HG02759 (cell line): ENCODE data around the gene THBS2.
"Not testable (repeated sequence)": the region's sequence is repeated elsewhere in the genome, so short reads cannot be mapped to it uniquely, and the experiment has no call there.

Experiments
- ATAC-seq: cut with Tn5 transposase; IDR thresholded peaks from one replicate; pipeline ENCODE4 v1.9.1; 2021; ENCODE audit warnings: mild to moderate bottlenecking, moderate library complexity; ENCODE audit not compliant: unreplicated experiment

Gene THBS2

GRCh38 chr6:169233181-169233580, 20.5 kb downstream of the THBS2 start:
- ATAC-seq = no peak

- no peak for ATAC-seq
Measured at GRCh38 chr6:169232507-169232931, 21.1 kb downstream of the THBS2 start.

DNA sequence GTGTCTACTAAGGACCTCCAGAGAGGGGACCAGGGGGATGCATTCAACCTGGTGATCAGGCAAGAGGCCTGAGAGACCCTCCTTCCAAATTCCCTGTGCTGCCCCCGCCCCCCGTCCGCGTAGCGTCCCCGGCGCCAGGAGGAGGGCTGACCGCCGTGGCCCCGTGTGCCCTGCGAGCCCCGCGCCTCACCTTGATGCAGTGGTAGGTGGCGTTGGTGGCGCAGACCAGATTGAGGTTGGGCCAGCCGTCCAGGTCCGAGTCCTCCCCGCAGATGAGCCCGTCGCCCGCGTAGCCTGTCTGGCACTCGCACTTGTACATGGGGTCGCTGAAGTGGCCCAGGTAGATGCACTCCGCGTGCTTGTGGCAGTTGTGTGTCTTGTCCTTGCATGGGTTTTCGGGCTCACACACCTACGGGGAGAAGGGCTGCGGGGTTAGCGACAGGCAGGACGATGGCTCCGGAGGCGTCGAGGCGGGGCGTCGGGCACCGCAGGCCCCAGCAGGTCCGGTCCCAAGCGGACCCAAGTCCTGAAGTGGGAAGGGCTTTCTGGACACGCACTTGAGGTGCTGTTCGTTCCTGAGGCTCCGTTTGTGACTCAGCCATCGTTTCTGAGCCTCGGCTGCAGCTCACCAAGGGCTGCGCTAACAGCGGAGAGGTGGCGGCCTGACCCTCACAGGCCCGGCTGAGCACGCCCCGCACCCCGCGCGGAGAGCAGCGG, 21.7 kb downstream of the THBS2 start:
- no peak for ATAC-seq

- no peak for ATAC-seq
Measured at GRCh38 chr6:169230946-169231789, 22.5 kb downstream of the THBS2 start.

DNA sequence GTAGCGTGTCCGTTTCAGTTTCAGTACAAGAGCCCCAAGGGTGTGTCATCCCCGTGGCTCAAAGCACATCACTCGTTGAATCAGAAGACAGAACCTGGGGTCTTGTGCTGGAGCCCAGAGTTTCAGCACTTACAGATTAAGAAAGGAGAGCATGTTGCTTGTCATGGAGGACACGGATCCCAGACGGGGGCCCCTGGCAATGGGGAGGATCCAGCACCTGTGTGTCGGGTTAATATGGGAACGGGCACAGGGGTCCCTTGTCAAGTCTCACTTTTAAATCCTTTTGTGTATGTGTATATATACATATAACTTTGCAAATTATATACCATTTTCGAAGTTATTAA, 23.4 kb downstream of the THBS2 start:
- ATAC-seq = no peak

GRCh38 chr6:169229615-169230321, 23.9 kb downstream of the THBS2 start:
- no peak for ATAC-seq

DNA sequence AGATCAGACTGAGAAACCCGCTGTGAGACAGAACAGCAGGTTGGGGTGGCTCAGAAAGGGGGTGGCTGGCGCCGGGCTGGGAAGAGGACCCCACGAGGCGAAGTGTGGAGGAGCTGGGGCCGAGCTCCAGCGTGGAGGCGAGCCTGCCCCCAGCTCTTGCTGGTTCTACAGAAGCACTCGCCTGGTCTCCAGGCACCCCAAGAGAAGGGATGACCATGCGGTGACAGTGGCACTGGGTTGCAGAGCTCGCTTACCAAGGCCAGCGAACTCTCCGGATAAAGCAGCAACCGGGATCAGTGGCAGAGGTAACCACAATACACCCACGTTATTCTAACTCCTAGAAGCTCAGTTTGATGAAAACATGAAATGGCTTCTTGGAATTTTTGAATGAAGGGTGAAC, 26.5 kb downstream of the THBS2 start:
- no peak for ATAC-seq

GRCh38 chr6:169225887-169226286, 27.8 kb downstream of the THBS2 start:
- no peak for ATAC-seq

- no peak for ATAC-seq
Measured at GRCh38 chr6:169225131-169225576, 28.5 kb downstream of the THBS2 start.

GRCh38 chr6:169224716-169225115, 28.9 kb downstream of the THBS2 start:
- no peak for ATAC-seq

DNA sequence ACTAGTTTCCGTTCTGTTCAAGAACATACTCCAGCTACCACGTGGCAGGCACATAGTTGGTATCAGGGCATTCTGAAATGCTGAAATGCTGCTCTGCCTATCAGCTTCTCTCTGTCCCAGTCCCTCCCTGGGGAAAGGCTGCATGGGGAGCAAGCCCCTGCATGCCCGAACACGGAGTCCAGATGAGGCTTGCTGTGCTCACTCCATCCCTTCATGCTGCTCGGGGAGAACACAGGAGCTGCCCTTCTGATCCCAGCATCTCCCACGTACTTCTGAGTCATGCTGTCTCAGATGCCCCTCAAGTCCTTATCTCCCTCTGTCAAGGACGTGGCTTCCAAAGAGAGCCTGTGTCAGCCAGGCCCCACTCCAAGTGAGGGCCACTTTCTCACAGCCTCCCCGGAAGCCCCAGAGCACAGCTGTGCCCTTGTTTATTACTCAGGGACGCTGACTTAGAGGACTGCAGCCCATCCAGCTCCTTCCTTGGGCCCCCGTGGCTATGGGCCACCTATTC, 29.4 kb downstream of the THBS2 start:
- ATAC-seq = no peak

DNA sequence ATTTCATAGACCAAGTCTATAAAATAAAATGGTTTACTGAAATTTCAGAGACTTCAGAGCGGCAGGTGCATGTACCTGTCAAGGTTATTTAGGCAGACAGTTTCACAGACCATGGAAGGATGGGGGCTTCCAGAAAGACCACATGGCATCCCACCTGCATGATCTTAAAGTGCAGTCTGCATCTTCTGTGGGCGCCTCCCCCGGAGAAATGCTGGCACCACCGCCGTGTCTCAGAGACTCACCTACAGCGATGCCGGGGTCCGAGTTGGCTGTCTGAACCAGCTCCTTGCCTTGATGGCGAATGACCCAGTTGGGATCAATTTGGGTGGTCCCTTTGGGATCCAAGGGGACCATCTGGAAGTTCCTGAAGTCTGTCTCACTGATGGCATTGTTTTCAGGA, 30.6 kb downstream of the THBS2 start:
- no peak for ATAC-seq

GRCh38 chr6:169222126-169222525, 31.5 kb downstream of the THBS2 start:
- ATAC-seq = no peak

DNA sequence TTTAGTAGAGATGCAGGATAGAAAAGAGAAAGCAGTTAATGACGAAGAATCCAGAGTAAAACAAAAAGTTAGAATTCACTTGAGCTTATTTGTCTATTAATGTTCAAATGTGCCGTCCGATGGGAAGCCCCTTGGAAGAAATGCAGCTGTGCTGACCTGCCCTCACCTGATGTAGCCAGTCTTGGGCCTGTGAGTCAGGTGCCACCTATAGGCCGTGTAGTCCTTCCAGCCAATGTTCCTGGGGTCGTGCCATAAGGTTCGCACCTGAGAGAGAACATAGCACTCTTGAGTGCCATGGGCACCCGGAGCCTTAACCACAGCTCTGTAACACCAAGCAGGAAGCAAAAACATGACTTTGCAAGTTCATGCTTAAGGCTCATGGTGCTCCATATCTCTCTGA, 32.4 kb downstream of the THBS2 start:
- no peak for ATAC-seq

DNA sequence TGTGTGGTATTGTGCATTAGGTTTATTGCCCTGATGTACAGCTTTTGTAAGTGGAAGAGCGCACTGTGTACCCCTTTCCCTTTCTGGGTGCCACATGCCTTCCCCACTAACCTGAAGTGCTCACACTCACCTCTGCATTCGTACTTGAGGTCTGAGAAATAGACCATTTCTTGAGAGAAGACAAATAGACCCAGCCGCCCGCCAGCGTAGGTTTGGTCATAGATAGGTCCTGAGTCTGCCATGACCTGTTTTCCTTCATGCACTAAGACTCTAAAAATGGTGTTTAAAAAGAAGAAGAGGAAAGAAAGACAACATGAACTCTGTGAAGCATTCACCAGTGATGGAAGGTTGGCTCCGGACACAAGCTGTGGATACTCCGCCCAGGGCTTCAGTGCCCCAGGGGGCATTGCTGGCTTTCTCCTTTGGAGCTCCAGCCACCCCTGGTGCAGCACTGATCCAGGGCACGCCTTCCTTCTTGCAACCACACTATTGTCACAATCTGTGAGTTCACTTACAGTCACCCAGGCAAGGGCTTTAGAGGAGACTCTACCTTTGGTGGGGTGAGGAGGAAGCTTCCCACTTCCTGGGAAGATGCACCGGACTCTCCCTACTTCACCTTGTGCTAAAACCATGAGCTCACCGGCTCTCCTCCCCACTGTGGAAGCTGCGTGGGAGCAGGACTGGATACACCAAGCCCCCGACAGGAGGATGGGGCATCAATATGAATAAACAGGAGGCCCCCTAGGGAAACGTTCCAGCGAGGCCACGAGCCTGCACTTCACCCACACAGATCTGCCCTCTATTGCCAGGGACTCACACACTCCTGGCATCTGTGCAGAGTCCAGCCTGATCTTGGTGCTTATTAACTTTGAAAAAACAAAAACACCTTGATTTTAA, 33.3 kb downstream of the THBS2 start:
- ATAC-seq = no peak

GRCh38 chr6:169217972-169218371, 35.7 kb downstream of the THBS2 start:
- no peak for ATAC-seq

- no peak for ATAC-seq
Measured at GRCh38 chr6:169216830-169217229, 36.8 kb downstream of the THBS2 start.

DNA sequence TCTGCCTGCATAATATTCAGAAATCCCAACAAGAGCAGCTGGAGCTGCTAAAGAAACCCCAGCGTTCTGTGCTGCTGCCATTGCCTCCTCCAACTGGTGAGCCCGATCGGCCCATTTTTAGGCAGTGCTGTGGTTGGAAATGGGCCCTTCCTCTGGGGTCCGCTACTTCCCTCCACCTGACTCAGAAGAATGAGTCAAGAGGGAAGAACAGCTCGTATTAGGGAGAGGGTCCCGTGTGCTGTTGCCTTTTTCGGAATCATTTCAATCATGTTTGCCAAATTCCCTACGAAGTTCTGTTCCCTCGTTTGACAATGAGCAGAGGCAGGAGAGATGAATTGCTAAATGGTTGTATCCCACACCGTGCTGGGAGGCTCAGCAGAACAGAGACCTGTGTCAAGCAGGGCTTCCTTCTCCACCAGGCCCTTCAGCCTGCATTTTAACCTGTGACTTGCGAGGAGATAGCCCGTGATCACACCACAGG, 38.4 kb downstream of the THBS2 start:
- no peak for ATAC-seq

GRCh38 chr6:169214789-169215188, 38.9 kb downstream of the THBS2 start:
- not testable (repeated sequence) for ATAC-seq

DNA sequence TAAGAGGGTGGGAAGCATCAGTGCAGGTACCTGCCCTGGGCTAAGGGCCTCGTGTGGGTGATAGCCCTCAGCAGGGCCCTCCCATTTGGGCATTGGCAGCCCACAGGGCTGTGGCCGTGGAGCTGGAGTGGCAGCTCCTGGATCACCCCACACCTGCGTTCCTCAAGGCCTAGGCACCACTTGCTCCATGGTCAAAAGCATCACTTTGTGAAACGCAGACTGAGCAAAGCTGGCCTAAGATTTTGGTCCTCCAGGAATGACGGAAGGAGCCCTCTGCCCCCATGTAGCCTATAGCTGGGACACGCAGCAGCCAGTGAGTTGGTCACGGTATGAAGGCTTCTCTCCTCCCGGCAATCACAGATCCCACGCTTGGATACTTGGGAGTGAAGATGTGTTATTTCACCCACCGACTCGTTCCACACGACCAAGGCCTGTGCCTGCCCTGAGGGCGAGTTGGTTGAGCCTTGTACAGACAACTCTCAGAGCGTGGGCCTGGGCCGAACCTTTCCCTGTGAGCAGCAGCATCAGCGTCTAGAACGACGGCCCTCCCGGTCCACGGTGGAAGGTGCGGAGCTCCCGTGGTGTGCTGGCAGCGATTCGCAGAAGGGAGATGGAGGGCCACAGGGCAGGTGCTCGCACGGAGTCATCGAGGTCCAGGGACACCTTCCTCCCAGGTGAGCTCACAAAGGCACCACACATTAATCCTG, 39.7 kb downstream of the THBS2 start:
- ATAC-seq = no peak
